ENCODE measurements around the gene MVB12B. TPM values are rescaled to one million over a fixed set of nuclear protein-coding genes. Genes with fewer than 3 reads are reported as not detected.

MVB12B gene
- total and polyA plus RNA-seq, 2 of the 4 experiments (the other 2 are of a cell fraction): 2.0 to 4.0 TPM

DNA sequence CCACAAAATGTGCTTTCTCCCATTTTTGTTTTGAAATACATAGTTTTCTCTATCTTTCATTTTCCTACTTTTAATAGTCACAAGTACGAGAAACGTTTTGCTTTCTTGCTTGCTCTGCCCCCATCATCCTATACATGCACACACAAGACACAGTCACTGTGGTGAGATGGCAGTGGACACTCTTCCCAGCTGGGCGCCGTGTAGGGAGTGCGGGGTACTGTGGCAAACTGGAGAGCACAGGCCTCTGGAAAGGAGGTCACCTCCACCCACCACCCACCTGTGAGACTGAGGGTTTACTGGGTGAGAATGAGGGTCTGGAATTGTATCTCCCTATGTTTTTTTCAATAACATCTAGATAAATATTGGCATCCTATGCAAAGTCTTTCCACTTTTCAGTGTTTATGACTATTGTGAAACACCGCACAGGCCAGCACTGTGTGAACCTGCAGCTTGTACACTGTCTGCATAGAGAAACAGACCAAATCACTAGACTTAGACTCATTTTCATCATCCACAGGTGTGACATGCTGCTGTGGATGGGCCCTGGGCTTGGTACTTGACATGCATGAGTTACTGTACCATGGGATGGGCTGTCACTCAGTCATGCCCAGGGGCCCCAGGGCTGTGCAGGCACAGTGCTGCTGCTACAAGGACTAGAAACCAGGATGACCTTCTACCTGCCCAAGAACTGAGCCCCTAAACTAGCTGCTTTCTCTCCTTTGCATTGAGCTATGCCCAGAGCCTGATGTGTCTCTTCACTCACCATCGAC is 169.0 kb downstream of the MVB12B start:
- no peaks in the 10 kb centered on the region for H3K36me3 ChIP-seq (ENCODE audit: control insufficient read depth, insufficient read depth, low read length)
- in situ Hi-C loops (cut with MboI; ENCODE audit: low sequenced_read_pairs): loop anchor here (25.0 kb wide), 1 partner anchor 1083 kb away; no protein-coding TSS in a partner anchor

More for the DNA sequence above, 169.0 kb downstream of the MVB12B start:
- no peak overlapping the region for H2AFZ ChIP-seq (replicated peaks; ENCODE audit: low read length, poor library complexity)
- no peak overlapping the region for H2BK15ac ChIP-seq (ENCODE audit: low read depth, low read length)
- H2BK5ac ChIP-seq (ENCODE audit: low read depth, low read length, poor library complexity, severe bottlenecking): no peak overlapping the region
- H3K4me2 ChIP-seq (ENCODE audit: low read depth, low read length): no peak overlapping the region
- H2BK20ac ChIP-seq (ENCODE audit: low read depth, low read length): no peak overlapping the region
- H3K9me1 ChIP-seq (ENCODE audit: insufficient read depth, low read length): no peaks in the 10 kb centered on the region
- H3K27ac ChIP-seq (ENCODE audit: insufficient read depth, low read length): no peak overlapping the region
- no peak overlapping the region for H3K14ac ChIP-seq (replicated peaks; ENCODE audit: low read depth, low read length)
- no peak overlapping the region for H4K5ac ChIP-seq (ENCODE audit: low read depth, low read length)
- CTCF ChIA-PET: no interaction called here
- DNase-seq: no peak
- no peaks in the 10 kb centered on the region for H3K79me1 ChIP-seq (ENCODE audit: low read depth in 1 of 2, low read length in 2 of 2)
- POLR2A ChIA-PET (ENCODE audit: unreplicated experiment): no interaction called here
- TF ChIP-seq POLR2A (IDR thresholded peaks at IDR 0.05; ENCODE audit: low read depth, low read length) (no peak), MAZ (IDR thresholded peaks at IDR 0.05; ENCODE audit: borderline replicate concordance, low read depth, low read length) (no peak), NFE2L2 (IDR thresholded peaks at IDR 0.05; ENCODE audit: low read depth, low read length) (no peak), RFX5 (IDR thresholded peaks at IDR 0.05; ENCODE audit: low read depth, low read length) (no peak), MXI1 (IDR thresholded peaks at IDR 0.05; ENCODE audit: borderline replicate concordance, low read depth, low read length) (no peak), MAFK (IDR thresholded peaks at IDR 0.05; ENCODE audit: low read depth, low read length) (no peak), CEBPB (IDR thresholded peaks at IDR 0.05; ENCODE audit: low read depth, low read length) (no peak; the same call in 1 of the 2 replicates)
- no peak overlapping the region for H3K4me3 ChIP-seq (ENCODE audit: insufficient read depth, low read depth, low read length)
- no peak overlapping the region for H3K56ac ChIP-seq (ENCODE audit: extremely low read depth, insufficient read depth, low read length)
- dilution Hi-C loops (cut with HindIII; ENCODE audit: low sequenced_read_pairs, unreplicated experiment): no loop called here
- peaks cover 2% of the 10 kb centered on the region; the same call in 1 of the 2 replicates for H3K4me1 ChIP-seq (ENCODE audit: control insufficient read depth, insufficient read depth, low read length)
- H3K4ac ChIP-seq (ENCODE audit: low read depth, low read length): no peak overlapping the region
- BruUV-seq (replicated peaks): no TSS peak
- H3K18ac ChIP-seq (ENCODE audit: low read depth, low read length): no peak overlapping the region
- intact Hi-C loops (cut with micrococcal nuclease): loop anchor here (10.0 kb wide), 2 partner anchors 751 to 1091 kb away; partner anchors contain the start of gene PBX3
- no peak for ATAC-seq (ENCODE audit: low read depth)
- H2AK5ac ChIP-seq (ENCODE audit: low read depth, low read length): no peak overlapping the region
- H2AK9ac ChIP-seq (replicated peaks; ENCODE audit: low read depth, low read length, poor library complexity): no peak overlapping the region
- H3K9ac ChIP-seq (ENCODE audit: low read depth, low read length): no peak overlapping the region
- 71% methylated on average over 1 of the region's 7 CpGs; no CpG with 5 or more reads in 1 of the 2 experiments for WGBS, 2 experiments (ENCODE audit: extremely low coverage in 2 of 2, insufficient read length in 1 of 2)
- no peaks in the 10 kb centered on the region for H4K20me1 ChIP-seq (ENCODE audit: insufficient read depth, low read length)
- H3K27me3 ChIP-seq (ENCODE audit: control insufficient read depth, insufficient read depth, low read length): no peaks in the 10 kb centered on the region; the same call in 1 of the 2 replicates
- no peak overlapping the region for H4K8ac ChIP-seq (ENCODE audit: low read depth in 2 of 2, low read length in 2 of 2)
- H3K9me3 ChIP-seq (ENCODE audit: control insufficient read depth, insufficient read depth, low read length): no peaks in the 10 kb centered on the region
- no peak overlapping the region for H3K23ac ChIP-seq (ENCODE audit: low read depth, low read length)
- H4K91ac ChIP-seq (ENCODE audit: insufficient read depth, low read depth, low read length): no peak overlapping the region
- H2BK120ac ChIP-seq (ENCODE audit: low read depth, low read length): no peak overlapping the region
